B cell (primary cell): Measurements from ENCODE around the gene TAS1R1. TPM values are rescaled to one million over a fixed set of nuclear protein-coding genes. Genes with fewer than 3 reads are reported as not detected.

Experiments
- ATAC-seq: fragments of 200-7000 bp; cut with Tn5 transposase; one replicate; pipeline ENCODE4 v1.10.0; 2021; ENCODE audit warnings: low read depth, mild to moderate bottlenecking, moderate number of reproducible peaks, moderate library complexity
- CTCF ChIA-PET: fragments of 350-600 bp; sonication (Branson Sonifier 250); formaldehyde crosslinking; loops from one replicate; lab custom pipeline; 2021; ENCODE audit warnings: antibody characterized with exemption, inconsistent platforms; lab: Charles Lee
- POLR2A ChIA-PET: fragments of 350-600 bp; sonication (Branson Sonifier 250); formaldehyde crosslinking; loops from one replicate; lab custom pipeline; 2021; ENCODE audit warnings: antibody characterized with exemption; lab: Charles Lee
- DNase-seq: peaks from one replicate; pipeline ENCODE4 v3.0.0; 2013
- H2AFZ ChIP-seq: 2 replicates; pipeline ENCODE4 v1.6.1; 2012; ENCODE audit warnings: mild to moderate bottlenecking, low read depth, low read length; ENCODE audit not compliant: insufficient read depth, poor library complexity, severe bottlenecking
- H3K27ac ChIP-seq, 2 donors: 1 replicate in 1 of 2; 2 replicates in 1 of 2; pipeline ENCODE4 v1.5.1; 2012 to 2013; ENCODE audit warnings: low read length in 2 of 2, mild to moderate bottlenecking in 2 of 2, moderate library complexity in 1 of 2
- H3K27me3 ChIP-seq, 4 experiments: fragments of 200-600 bp in 1 of 4; sonication (generic) in 1 of 4; replicated peaks in 1 of 4; 1 replicate in 2 of 4; 2 replicates in 2 of 4; pipeline versions ENCODE4 v1.6.1 to v1.7.0; 2013 to 2016; ENCODE audit warnings: low read length in 3 of 4, mild to moderate bottlenecking in 2 of 4, mixed read lengths in 1 of 4, moderate library complexity in 1 of 4; ENCODE audit not compliant: insufficient read depth in 4 of 4, control insufficient read depth in 3 of 4; ENCODE audit errors: control extremely low read depth in 1 of 4
- H3K36me3 ChIP-seq, 2 experiments: replicated peaks in 1 of 2; 1 replicate in 1 of 2; 2 replicates in 1 of 2; pipeline versions ENCODE4 v1.6.1 to v1.7.1; 2013; ENCODE audit warnings: low read length in 1 of 2; ENCODE audit not compliant: insufficient read depth in 2 of 2, control insufficient read depth in 1 of 2; ENCODE audit errors: control extremely low read depth in 1 of 2, extremely low read depth in 1 of 2
- H3K4me1 ChIP-seq, 2 donors: fragments of 200-600 bp in 1 of 2; sonication (generic) in 1 of 2; 1 replicate in 1 of 2; 2 replicates in 1 of 2; pipeline versions ENCODE4 v1.5.1 to v1.6.1; 2013 to 2017; ENCODE audit warnings: low read length in 2 of 2; ENCODE audit not compliant: control insufficient read depth in 2 of 2, insufficient read depth in 2 of 2
- H3K4me2 ChIP-seq: replicated peaks from 2 replicates; pipeline ENCODE3; 2012; ENCODE audit warnings: mild to moderate bottlenecking, low read depth, low read length; ENCODE audit not compliant: poor library complexity, severe bottlenecking
- H3K4me3 ChIP-seq, 5 experiments: fragments of 200-600 bp in 1 of 5; sonication (generic) in 1 of 5; 1 replicate in 3 of 5; 2 replicates in 2 of 5; pipeline versions ENCODE4 v1.5.1 to v1.7.0; 2011 to 2016; ENCODE audit warnings: low read length in 4 of 5, mild to moderate bottlenecking in 4 of 5, low read depth in 2 of 5, control low read depth in 1 of 5, moderate library complexity in 1 of 5; ENCODE audit not compliant: insufficient read depth in 1 of 5; ENCODE audit errors: control extremely low read depth in 1 of 5, extremely low read depth in 1 of 5
- H3K79me2 ChIP-seq: fragments of 200-600 bp; sonication (generic); one replicate; pipeline ENCODE4 v1.6.0; 2016; ENCODE audit warnings: low read length; ENCODE audit not compliant: control insufficient read depth, insufficient read depth
- H3K9ac ChIP-seq: fragments of 200-600 bp; sonication (generic); 2 replicates; pipeline ENCODE4 v1.6.1; 2017; ENCODE audit warnings: mild to moderate bottlenecking, low read length, moderate library complexity
- H3K9me3 ChIP-seq, 3 donors: one replicate each; pipeline versions ENCODE4 v1.6.1 to v1.7.1; 2013; ENCODE audit warnings: low read length in 2 of 3; ENCODE audit not compliant: control insufficient read depth in 2 of 3, insufficient read depth in 1 of 3; ENCODE audit errors: control extremely low read depth in 1 of 3
- H4K20me1 ChIP-seq: 2 replicates; pipeline ENCODE4 v1.6.0; 2012; ENCODE audit warnings: mild to moderate bottlenecking, low read length; ENCODE audit not compliant: insufficient read depth, control insufficient read depth, poor library complexity, severe bottlenecking
- H3K27ac Mint-ChIP-seq: one replicate; pipeline ENCODE4 v1.8.0; 2021; ENCODE audit warnings: mixed read lengths
- H3K27me3 Mint-ChIP-seq: one replicate; pipeline ENCODE4 v1.8.0; 2021; ENCODE audit warnings: mixed read lengths
- H3K4me1 Mint-ChIP-seq: one replicate; pipeline ENCODE4 v1.8.0; 2021; ENCODE audit warnings: mixed read lengths
- H3K4me3 Mint-ChIP-seq: one replicate; pipeline ENCODE4 v1.8.0; 2021; ENCODE audit warnings: mixed read lengths
- H3K9me3 Mint-ChIP-seq: one replicate; pipeline ENCODE4 v1.8.0; 2022; ENCODE audit warnings: mixed read lengths; ENCODE audit not compliant: insufficient read depth
- CTCF ChIP-seq: fragments of 200-600 bp; IDR thresholded peaks from one replicate; pipeline ENCODE4 v1.8.0; 2022; ENCODE audit warnings: antibody characterized with exemption, mild to moderate bottlenecking
- EZH2 ChIP-seq: IDR thresholded peaks from 2 replicates; pipeline ENCODE4 v1.6.1; 2012; ENCODE audit warnings: borderline replicate concordance, low read depth, mild to moderate bottlenecking, moderate library complexity, low read length; ENCODE audit not compliant: insufficient read depth, poor library complexity, severe bottlenecking
- WGBS: methylation state at CpG from one replicate; pipeline ENCODE4 v1.1.5; 2013; ENCODE audit warnings: missing lambda C conversion rate; ENCODE audit not compliant: insufficient coverage; 5-methylcytosine and 5-hydroxymethylcytosine counted together
- intact Hi-C: fragments of 100-400 bp; cut with micrococcal nuclease; formaldehyde crosslinking; loops from one replicate; pipeline ENCODE4 v1.10.0; 2022
- polyA plus RNA-seq: library from polyadenylated mRNA; depleted of rRNA; stranded (reverse); fragments of >200 nt; gene quantifications from 2 replicates; pipeline ENCODE4 v1.2.3, GENCODE V29; 2012
- total RNA-seq, 2 donors: library from RNA; stranded (reverse); fragments of 120-200 nt in 1 of 2; gene quantifications; 1 replicate in 1 of 2; 2 replicates in 1 of 2; pipeline versions ENCODE4 v1.2.3 to v1.2.4, GENCODE V29; 2013 to 2022

The TAS1R1 gene
- total and polyA plus RNA-seq, 2 donors (not counting 1 experiment from before 2014, with no cell fraction given) = 0.09 TPM; not detected in 1

- ChIA-PET CTCF (interaction anchor here (1.1 to 2.3 kb wide), 4 partner anchors 8 to 69 kb away, joined by 3 to 16 read pairs (median 6); partner anchors contain the start of genes KLHL21, NOL9 and TAS1R1), POLR2A (interaction anchor here (0.6 to 0.7 kb wide), 2 partner anchors 30 to 632 kb away, joined by 3 to 6 read pairs; no protein-coding TSS in a partner anchor)
- Mint-ChIP-seq H3K9me3 (no peaks in the 10 kb centered on the region), H3K27me3 (no peaks in the 10 kb centered on the region), H3K27ac (no peak overlapping the region), H3K4me1 (peaks cover 30% of the 10 kb centered on the region), H3K4me3 (no peak overlapping the region)
- 96% methylated on average over 11 of the region's 14 CpGs for WGBS
- intact Hi-C loops = no loop called here
- Histone ChIP-seq H4K20me1 (peaks cover 22% of the 10 kb centered on the region), H3K4me3 (no peak overlapping the region), H3K79me2 (peaks cover 32% of the 10 kb centered on the region), H3K27me3 (no peaks in the 10 kb centered on the region), H3K4me2 (no peak overlapping the region), H3K9ac (no peak overlapping the region), H2AFZ (no peak overlapping the region), H3K27ac (no peak overlapping the region), H3K9me3 (no peaks in the 10 kb centered on the region), H3K36me3 (peaks cover 0 to 19% of the 10 kb centered on the region in 2 experiments), H3K4me1 (peaks cover 13 to 32% of the 10 kb centered on the region in 2 donors)
- ATAC-seq = no peak
- no peak for DNase-seq
- TF ChIP-seq CTCF = no peak
- TF ChIP-seq EZH2 = no peak
Observed at GRCh38 chr1:6623269-6623965, 68.3 kb downstream of the TAS1R1 start.
